Fibroblast of the aortic adventitia (primary cell): ENCODE measurements around the gene TBC1D7. TPM values are rescaled to one million over a fixed set of nuclear protein-coding genes. Genes with fewer than 3 reads are reported as not detected.

ENCODE experiments used
- DNase-seq: peaks from one replicate; pipeline ENCODE4 v3.0.0-alpha.2; 2010; ENCODE audit warnings: low read depth
- H3K4me3 ChIP-seq: 2 replicates; pipeline ENCODE4 v1.5.1; 2011; ENCODE audit warnings: low read depth, mild to moderate bottlenecking, control low read depth, low read length, moderate library complexity
- total RNA-seq: library from RNA; depleted of rRNA; stranded (reverse); fragments of >200 nt; gene quantifications from 2 replicates; pipeline ENCODE4 v1.2.3, GENCODE V29; 2012; ENCODE audit warnings: low replicate concordance
- TF ChIP-seq, protein P1 (sequence below): IDR thresholded peaks from 2 replicates; pipeline ENCODE4 v1.5.1; 2011; ENCODE audit warnings: mild to moderate bottlenecking, low read length, control low read depth, inconsistent platforms; ENCODE audit not compliant: insufficient read depth

The TBC1D7 gene
- total RNA-seq, 1 donor = 15.8 TPM

DNA sequence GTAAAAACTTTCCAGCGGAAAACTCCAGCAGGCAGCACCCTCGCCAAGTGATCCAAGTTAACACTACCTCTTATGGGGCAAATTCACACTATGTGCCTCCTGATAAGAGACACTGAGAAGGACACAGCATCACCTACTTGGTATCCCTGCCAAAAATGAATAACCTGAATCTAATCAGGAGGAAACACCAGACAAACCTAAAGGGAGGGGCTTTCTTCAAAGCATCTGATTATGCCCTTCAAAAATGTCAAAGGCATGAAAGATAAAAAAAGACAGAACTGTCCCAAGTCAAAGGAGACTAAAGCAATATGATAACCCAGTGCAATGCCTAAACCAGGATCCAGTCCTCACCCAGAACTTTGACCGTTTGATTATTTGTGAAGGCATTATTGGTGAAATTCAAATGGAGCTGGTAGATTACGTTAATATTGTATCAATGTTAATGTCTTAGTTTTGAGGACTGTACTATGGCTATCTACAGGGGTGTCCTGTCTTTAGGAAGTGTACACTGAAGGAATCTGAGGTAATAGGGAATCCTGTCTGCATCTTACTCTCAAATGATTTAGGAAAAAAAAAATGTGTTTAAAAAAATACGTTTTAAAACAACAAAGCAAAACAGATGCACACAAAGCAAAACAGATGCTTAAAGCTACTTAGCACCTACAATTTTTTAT is 8.3 kb downstream of the TBC1D7 start:
- TF ChIP-seq, protein P1, sequence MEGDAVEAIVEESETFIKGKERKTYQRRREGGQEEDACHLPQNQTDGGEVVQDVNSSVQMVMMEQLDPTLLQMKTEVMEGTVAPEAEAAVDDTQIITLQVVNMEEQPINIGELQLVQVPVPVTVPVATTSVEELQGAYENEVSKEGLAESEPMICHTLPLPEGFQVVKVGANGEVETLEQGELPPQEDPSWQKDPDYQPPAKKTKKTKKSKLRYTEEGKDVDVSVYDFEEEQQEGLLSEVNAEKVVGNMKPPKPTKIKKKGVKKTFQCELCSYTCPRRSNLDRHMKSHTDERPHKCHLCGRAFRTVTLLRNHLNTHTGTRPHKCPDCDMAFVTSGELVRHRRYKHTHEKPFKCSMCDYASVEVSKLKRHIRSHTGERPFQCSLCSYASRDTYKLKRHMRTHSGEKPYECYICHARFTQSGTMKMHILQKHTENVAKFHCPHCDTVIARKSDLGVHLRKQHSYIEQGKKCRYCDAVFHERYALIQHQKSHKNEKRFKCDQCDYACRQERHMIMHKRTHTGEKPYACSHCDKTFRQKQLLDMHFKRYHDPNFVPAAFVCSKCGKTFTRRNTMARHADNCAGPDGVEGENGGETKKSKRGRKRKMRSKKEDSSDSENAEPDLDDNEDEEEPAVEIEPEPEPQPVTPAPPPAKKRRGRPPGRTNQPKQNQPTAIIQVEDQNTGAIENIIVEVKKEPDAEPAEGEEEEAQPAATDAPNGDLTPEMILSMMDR = no peak
- DNase-seq = no peak
- H3K4me3 ChIP-seq = no peak overlapping the region

DNA sequence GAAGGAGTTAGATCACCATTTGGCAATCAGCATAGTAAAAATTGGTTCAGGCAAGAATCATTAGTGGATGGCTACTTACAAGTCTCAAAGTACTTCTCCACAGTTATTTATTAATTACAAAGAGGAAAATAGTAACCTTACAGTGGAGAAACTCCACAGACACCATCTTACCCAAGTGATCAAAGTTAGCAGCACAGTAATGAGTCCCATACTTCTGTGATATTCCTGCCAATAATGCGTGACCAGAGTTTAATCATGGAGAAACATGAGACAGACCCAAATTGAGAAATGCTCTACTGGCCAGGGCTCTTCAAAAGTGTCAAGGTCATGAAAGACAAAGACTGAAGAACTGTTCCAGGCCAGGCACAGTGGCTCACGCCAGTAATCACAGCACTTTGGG is 9.5 kb downstream of the TBC1D7 start:
- H3K4me3 ChIP-seq = no peak overlapping the region
- no peak for DNase-seq
- TF ChIP-seq, protein P1 = no peak

DNA sequence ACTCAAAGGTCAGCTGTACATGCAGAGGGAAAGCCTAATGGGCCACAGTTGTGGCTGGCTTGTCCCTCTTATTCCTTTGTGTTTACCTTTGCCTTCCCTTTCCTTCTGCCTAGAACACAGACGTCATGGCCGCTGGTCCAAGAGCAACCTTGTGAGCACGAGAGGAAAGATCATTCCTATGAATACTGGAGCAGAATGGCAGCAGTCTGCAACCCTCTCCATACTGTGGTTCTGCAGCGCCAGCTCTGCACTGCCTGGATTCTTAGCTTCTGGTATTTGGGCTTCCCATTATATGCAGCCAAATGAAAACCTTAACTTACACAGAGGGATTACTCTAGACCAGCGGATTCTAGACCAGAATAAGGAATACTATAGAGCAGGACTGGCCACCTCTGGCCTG is 12.4 kb downstream of the TBC1D7 start:
- no peak for DNase-seq
- TF ChIP-seq, protein P1 = no peak

DNA sequence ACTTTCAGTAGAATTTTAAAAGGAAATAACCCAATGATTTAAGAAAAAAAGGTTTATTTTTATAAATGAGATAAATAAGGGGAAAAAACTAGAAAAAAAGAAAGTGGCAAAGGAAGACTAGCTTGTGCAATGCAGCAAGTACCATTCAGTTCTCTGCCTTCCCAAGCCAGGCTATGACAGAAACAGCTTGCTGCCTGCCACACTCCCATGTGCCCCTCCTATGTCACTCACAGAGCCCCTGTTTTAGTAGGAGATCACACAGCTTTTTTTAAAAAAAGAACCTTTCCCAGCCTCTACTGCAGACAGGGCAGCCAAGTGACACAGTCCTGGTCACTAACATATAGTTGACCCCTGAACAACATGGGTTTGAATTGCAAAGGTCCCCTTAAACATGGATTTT is 13.5 kb downstream of the TBC1D7 start:
- TF ChIP-seq, protein P1 = no peak
- H3K4me3 ChIP-seq = no peak overlapping the region
- no peak for DNase-seq

More for the DNA sequence above, 12.4 kb downstream of the TBC1D7 start:
- H3K4me3 ChIP-seq = no peak overlapping the region

DNA sequence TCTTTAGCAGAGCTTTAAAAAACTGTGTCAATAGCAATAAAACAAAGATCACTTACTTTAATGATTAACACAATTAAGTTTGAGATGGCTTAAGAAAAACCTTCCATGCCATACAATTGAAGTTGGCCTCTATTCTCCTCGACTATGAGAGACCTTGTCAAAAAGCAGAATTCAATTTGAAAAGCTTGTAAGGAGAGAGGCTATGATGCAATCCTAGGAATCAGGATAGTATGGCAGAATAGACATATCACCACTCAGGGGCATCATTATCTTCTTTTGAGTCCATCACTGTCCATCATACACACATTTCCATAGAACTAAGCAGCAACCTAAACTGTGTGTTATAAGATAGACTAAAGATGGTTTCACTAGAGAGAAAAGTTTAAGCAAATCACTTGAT is 17.2 kb downstream of the TBC1D7 start:
- TF ChIP-seq, protein P1 = no peak
- DNase-seq = no peak
- H3K4me3 ChIP-seq = no peak overlapping the region

DNA sequence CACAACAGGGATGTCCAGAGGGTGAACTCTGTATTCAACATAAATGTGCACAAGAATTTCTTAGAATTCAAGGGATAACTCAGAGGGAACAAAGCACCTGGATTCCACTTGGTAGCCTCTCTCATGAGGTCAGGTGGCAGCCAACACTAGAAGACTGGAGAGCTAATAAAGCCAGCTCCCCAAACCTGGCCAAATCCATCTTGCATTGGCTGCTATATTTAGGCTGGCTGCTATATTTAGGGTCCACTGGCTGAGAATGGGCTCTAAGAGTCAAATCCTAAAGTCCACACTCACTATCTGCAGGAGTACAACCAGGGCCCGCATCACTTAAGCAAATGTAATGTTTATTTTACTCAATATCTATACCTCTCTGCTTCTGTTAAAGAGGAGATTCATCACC is 20.0 kb downstream of the TBC1D7 start:
- H3K4me3 ChIP-seq = no peak overlapping the region
- TF ChIP-seq, protein P1 = no peak
- no peak for DNase-seq

DNA sequence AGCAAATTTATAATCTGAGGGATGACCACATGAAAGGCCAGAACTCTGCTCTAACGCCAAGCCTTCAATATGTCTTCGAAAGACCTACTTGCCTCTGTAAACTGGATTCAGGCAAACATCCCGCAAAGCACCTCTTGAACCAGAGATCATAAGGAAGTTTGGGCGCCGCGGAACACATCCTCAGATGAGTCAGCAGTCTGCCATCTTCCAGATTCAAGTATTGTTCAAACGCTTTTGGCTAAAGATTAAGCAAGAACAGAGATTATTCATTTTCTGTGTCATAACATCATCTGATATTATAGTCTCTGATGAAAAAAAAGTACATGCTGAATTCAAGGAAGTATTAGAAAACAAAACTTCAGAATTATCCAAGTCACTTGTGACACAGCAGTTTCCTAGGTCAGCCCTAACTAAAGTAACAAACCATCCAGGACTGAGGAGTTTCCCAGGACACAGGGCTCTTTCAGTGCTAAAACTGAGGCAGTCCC is 20.8 kb downstream of the TBC1D7 start:
- peak; percentile 79 for DNase-seq
- TF ChIP-seq, protein P1 = no peak
- no peak overlapping the region for H3K4me3 ChIP-seq
